SK-N-SH treated with all-trans-retinoic acid at 6 μM for 48 hours (cell line): ENCODE data around the gene SCARF2.
"Not testable (repeated sequence)": the region's sequence is repeated elsewhere in the genome, so short reads cannot be mapped to it uniquely, and the experiment has no call there.

Source experiments
- ATAC-seq: fragments of 200-7000 bp; cut with Tn5 transposase; 3 replicates; pipeline ENCODE4 v1.9.1; 2020; ENCODE audit warnings: mild to moderate bottlenecking, moderate library complexity
- BACH2 ChIP-seq: fragments of 250-450 bp; sonication (Bioruptor Pico); IDR thresholded peaks from 2 replicates; pipeline ENCODE4 v1.9.0; 2021; ENCODE audit warnings: mild to moderate bottlenecking, borderline replicate concordance
- CSDC2 ChIP-seq: fragments of 250-450 bp; sonication (Bioruptor Pico); IDR thresholded peaks from 2 replicates; pipeline ENCODE4 v1.5.0; 2020; ENCODE audit warnings: mild to moderate bottlenecking, moderate library complexity
- ESRRG ChIP-seq: fragments of 250-450 bp; sonication (Bioruptor Pico); IDR thresholded peaks from 2 replicates; pipeline ENCODE4 v1.6.1; 2021; ENCODE audit warnings: mild to moderate bottlenecking
- GLIS3 ChIP-seq: fragments of 250-450 bp; sonication (Bioruptor Pico); IDR thresholded peaks from 2 replicates; pipeline ENCODE4 v1.5.0; 2020; ENCODE audit warnings: mild to moderate bottlenecking, moderate library complexity
- OSR1 ChIP-seq: fragments of 250-450 bp; sonication (Bioruptor Pico); IDR thresholded peaks from 2 replicates; pipeline ENCODE4 v1.8.0; 2022; ENCODE audit warnings: moderate library complexity, mild to moderate bottlenecking, inconsistent platforms
- POU6F1 ChIP-seq: fragments of 250-450 bp; sonication (Bioruptor Pico); IDR thresholded peaks from 2 replicates; pipeline ENCODE4 v1.8.0; 2021; ENCODE audit warnings: low read depth, mild to moderate bottlenecking, moderate library complexity, borderline replicate concordance
- PPARA ChIP-seq: fragments of 250-450 bp; sonication (Bioruptor Pico); IDR thresholded peaks from 2 replicates; pipeline ENCODE4 v1.5.0; 2020; ENCODE audit warnings: mild to moderate bottlenecking, borderline replicate concordance
- RARB ChIP-seq: fragments of 250-450 bp; sonication (Bioruptor Pico); IDR thresholded peaks from 2 replicates; pipeline ENCODE4 v1.8.0; 2021; ENCODE audit warnings: mild to moderate bottlenecking, moderate library complexity
- SNAI2 ChIP-seq: fragments of 250-450 bp; sonication (Bioruptor Pico); IDR thresholded peaks from 2 replicates; pipeline ENCODE4 v1.5.0; 2020; ENCODE audit warnings: mild to moderate bottlenecking, moderate library complexity
- TCF4 ChIP-seq: fragments of 250-450 bp; sonication (Bioruptor Pico); IDR thresholded peaks from 2 replicates; pipeline ENCODE4 v1.8.0; 2021; ENCODE audit warnings: mild to moderate bottlenecking, moderate library complexity, borderline replicate concordance
- TOX ChIP-seq: fragments of 250-450 bp; sonication (Bioruptor Pico); IDR thresholded peaks from 2 replicates; pipeline ENCODE4 v1.8.0; 2021; ENCODE audit warnings: mild to moderate bottlenecking, moderate library complexity, borderline replicate concordance
- TSHZ2 ChIP-seq: fragments of 250-450 bp; sonication (Bioruptor Pico); IDR thresholded peaks from 2 replicates; pipeline ENCODE4 v1.5.0; 2020; ENCODE audit warnings: mild to moderate bottlenecking, moderate library complexity
- ZC3H10 ChIP-seq: fragments of 250-450 bp; sonication (Bioruptor Pico); IDR thresholded peaks from 2 replicates; pipeline ENCODE4 v1.5.1; 2021; ENCODE audit warnings: mild to moderate bottlenecking, moderate library complexity
- ZFP3 ChIP-seq: fragments of 250-450 bp; sonication (Bioruptor Pico); IDR thresholded peaks from 2 replicates; pipeline ENCODE4 v1.5.0; 2020; ENCODE audit warnings: mild to moderate bottlenecking, moderate library complexity
- ZFP30 ChIP-seq: fragments of 450-650 bp; formaldehyde crosslinking; IDR thresholded peaks from 2 replicates; pipeline ENCODE4 v1.5.0; 2022; ENCODE audit warnings: mild to moderate bottlenecking, moderate library complexity
- ZNF565 ChIP-seq: fragments of 450-650 bp; formaldehyde crosslinking; conservative IDR thresholded peaks from 2 replicates; pipeline ENCODE4 v1.5.0; 2020; ENCODE audit warnings: low read depth, mild to moderate bottlenecking, moderate library complexity
- ZNF70 ChIP-seq: fragments of 450-650 bp; formaldehyde crosslinking; IDR thresholded peaks from 2 replicates; pipeline ENCODE4 v1.5.0; 2020; ENCODE audit warnings: mild to moderate bottlenecking, moderate library complexity
- ZNF8 ChIP-seq: fragments of 450-650 bp; formaldehyde crosslinking; IDR thresholded peaks from 2 replicates; pipeline ENCODE4 v1.5.0; 2020; ENCODE audit warnings: mild to moderate bottlenecking, moderate library complexity
- TF ChIP-seq, protein P1 (sequence below): fragments of 250-450 bp; sonication (Bioruptor Pico); IDR thresholded peaks from 2 replicates; pipeline ENCODE4 v1.5.1; 2020; ENCODE audit warnings: low read depth, mild to moderate bottlenecking, moderate library complexity

Gene SCARF2

GRCh38 chr22:20395907-20396287, 41.7 kb downstream of the SCARF2 start:
- ATAC-seq, result no peak
- TF ChIP-seq TCF4, result no peak
- TF ChIP-seq RARB, result no peak
- no peak for TF ChIP-seq ZNF8
- no peak for TF ChIP-seq ZNF70 (CRISPR knock-in tag)
- TF ChIP-seq, protein P1, sequence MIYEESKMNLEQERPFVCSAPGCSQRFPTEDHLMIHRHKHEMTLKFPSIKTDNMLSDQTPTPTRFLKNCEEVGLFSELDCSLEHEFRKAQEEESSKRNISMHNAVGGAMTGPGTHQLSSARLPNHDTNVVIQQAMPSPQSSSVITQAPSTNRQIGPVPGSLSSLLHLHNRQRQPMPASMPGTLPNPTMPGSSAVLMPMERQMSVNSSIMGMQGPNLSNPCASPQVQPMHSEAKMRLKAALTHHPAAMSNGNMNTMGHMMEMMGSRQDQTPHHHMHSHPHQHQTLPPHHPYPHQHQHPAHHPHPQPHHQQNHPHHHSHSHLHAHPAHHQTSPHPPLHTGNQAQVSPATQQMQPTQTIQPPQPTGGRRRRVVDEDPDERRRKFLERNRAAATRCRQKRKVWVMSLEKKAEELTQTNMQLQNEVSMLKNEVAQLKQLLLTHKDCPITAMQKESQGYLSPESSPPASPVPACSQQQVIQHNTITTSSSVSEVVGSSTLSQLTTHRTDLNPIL (CRISPR knock-in tag), result no peak
- TF ChIP-seq ZFP30, result no peak
- no peak for TF ChIP-seq ESRRG
- no peak for TF ChIP-seq POU6F1 (CRISPR knock-in tag)
- TF ChIP-seq BACH2 (CRISPR knock-in tag), result no peak

DNA sequence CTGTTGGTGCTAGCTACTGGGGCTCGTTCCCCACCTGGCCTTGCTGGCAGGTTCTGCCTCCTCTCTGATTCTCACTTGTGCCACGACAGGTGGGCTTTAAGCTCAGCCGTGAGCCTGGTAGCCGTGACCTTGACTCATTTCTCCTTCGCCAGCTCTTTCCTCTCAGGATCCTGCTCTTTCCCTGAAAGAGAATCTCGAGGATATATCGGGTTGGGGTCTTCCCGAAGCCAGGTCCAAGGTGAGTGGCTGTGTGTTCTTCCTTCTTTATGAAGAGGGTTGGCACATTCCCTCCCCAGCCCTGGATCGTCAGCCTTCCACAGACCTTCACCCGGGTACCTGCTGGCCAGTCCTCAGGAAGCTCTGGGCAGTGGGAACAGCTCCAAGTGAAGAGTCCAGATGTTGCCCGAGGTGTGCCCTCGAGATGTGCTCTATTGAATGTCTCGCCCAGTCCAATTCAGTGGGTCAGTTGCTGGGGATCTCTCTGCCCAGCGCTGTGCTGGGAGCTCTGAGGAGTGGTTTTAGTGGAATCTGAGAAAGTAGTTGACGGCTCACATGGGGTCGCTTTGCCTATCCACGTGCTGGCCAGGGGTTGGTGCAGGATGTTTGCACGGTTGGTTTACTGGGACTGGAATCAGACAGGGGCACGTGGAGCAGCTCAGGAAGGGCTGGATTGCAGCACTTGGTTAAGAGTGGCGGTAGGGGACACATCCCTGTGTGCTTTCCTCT, 42.3 kb downstream of the SCARF2 start:
- TF ChIP-seq ESRRG (no peak), BACH2 (CRISPR knock-in tag) (no peak), PPARA (no peak), ZFP3 (CRISPR knock-in tag) (no peak), CSDC2 (CRISPR knock-in tag) (no peak), TSHZ2 (no peak), ZC3H10 (CRISPR knock-in tag) (no peak), POU6F1 (CRISPR knock-in tag) (no peak), RARB (no peak)
- TF ChIP-seq, protein P1 (CRISPR knock-in tag), result no peak
- no peak for ATAC-seq

- peak; percentile 96 for ATAC-seq
- TF ChIP-seq TOX (CRISPR knock-in tag) (no peak), ESRRG (0 out of 2 replicates have a peak, but pooled peaks have one; percentile 50)
Measured at GRCh38 chr22:20393705-20394476, 43.7 kb downstream of the SCARF2 start, which contains the start of gene ZNF74. ZNF74 (plus strand) TSS chr22:20394151; CDS start chr22:20394629, 478 bp downstream.

GRCh38 chr22:20392983-20393704, 44.5 kb downstream of the SCARF2 start:
- TF ChIP-seq ZNF565 (CRISPR knock-in tag) (no peak), POU6F1 (CRISPR knock-in tag) (no peak), RARB (no peak), PPARA (no peak), ESRRG (no peak), SNAI2 (CRISPR knock-in tag) (no peak), OSR1 (no peak), TOX (CRISPR knock-in tag) (no peak), ZC3H10 (CRISPR knock-in tag) (no peak), ZNF8 (no peak), GLIS3 (CRISPR knock-in tag) (no peak), TCF4 (no peak)
- TF ChIP-seq, all 23 proteins: peak for 0
- ATAC-seq, result no peak

DNA sequence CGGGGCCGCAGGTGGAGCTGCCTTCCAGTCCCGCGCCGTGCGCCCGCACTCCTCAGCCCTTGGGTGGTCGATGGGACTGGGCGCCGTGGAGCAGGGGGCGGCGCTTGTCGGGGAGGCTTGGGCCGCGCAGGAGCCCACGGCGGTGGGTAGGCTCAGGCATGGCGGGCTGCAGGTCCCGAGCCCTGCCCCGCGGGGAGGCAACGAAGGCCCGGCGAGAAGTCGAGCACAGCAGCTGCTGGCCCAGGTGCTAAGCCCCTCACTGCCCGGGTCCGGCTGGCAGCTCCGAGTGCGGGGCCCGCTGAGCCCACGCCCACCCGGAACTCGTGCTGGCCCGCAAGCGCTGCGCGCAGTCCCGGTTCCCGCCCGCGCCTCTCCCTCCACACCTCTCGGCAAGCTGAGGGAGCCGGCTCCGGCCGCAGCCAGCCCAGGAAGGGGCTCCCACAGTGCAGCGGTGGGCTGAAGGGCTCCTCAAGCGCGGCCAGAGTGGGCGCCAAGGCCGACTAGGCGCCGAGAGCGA, 45.2 kb downstream of the SCARF2 start:
- not testable (repeated sequence) for ATAC-seq
